WTC11 (cell line): ENCODE data around the gene NXPH4. TPM values are rescaled to one million over a fixed set of nuclear protein-coding genes. Genes with fewer than 3 reads are reported as not detected.

Experiments
- ATAC-seq: fragments of 200-7000 bp; cut with Tn5 transposase; 2 replicates; pipeline ENCODE4 v1.10.0; 2021; ENCODE audit warnings: mild to moderate bottlenecking, moderate library complexity
- CTCF ChIA-PET: fragments of 300-600 bp; sonication (Branson Sonifier 250); formaldehyde crosslinking; loops from one replicate; lab custom pipeline; 2021; ENCODE audit warnings: antibody characterized with exemption; lab: Charles Lee
- POLR2A ChIA-PET: fragments of 350-600 bp; sonication (Branson Sonifier 250); formaldehyde crosslinking; loops from one replicate; lab custom pipeline; 2021; ENCODE audit warnings: antibody characterized with exemption; lab: Charles Lee
- DNase-seq: peaks from one replicate; pipeline ENCODE4 v3.0.0; 2021; ENCODE audit warnings: low spot score
- H3K27ac Mint-ChIP-seq: 2 replicates; pipeline ENCODE4 v1.8.0; 2021; ENCODE audit warnings: mixed read lengths
- H3K27me3 Mint-ChIP-seq: 2 replicates; pipeline ENCODE4 v1.8.0; 2021; ENCODE audit warnings: low read depth, mild to moderate bottlenecking, moderate library complexity, mixed read lengths
- H3K36me3 Mint-ChIP-seq: 2 replicates; pipeline ENCODE4 v1.8.0; 2021; ENCODE audit warnings: mixed read lengths
- H3K4me1 Mint-ChIP-seq: 2 replicates; pipeline ENCODE4 v1.8.0; 2022; ENCODE audit warnings: mixed read lengths
- H3K4me3 Mint-ChIP-seq: 2 replicates; pipeline ENCODE4 v1.8.0; 2021; ENCODE audit warnings: mild to moderate bottlenecking, moderate library complexity, mixed read lengths
- H3K9me3 Mint-ChIP-seq: 2 replicates; pipeline ENCODE4 v1.8.0; 2021; ENCODE audit warnings: mixed read lengths
- ARID4B ChIP-seq: sonication (generic); formaldehyde crosslinking; IDR thresholded peaks from 2 replicates; pipeline ENCODE4 v1.8.0; 2023; ENCODE audit warnings: missing genetic modification reagents, mild to moderate bottlenecking, borderline replicate concordance
- E2F1 ChIP-seq: sonication (generic); formaldehyde crosslinking; IDR thresholded peaks from 2 replicates; pipeline ENCODE4 v1.8.0; 2022; ENCODE audit warnings: mild to moderate bottlenecking, missing genetic modification reagents
- E2F4 ChIP-seq: sonication (generic); formaldehyde crosslinking; IDR thresholded peaks from 2 replicates; pipeline ENCODE4 v1.8.1; 2022; ENCODE audit warnings: low read depth, mild to moderate bottlenecking, moderate library complexity, missing genetic modification reagents, borderline replicate concordance
- ESRRA ChIP-seq: sonication (generic); formaldehyde crosslinking; IDR thresholded peaks from 2 replicates; pipeline ENCODE4 v1.8.1; 2022; ENCODE audit warnings: mild to moderate bottlenecking, missing genetic modification reagents, borderline replicate concordance
- GRHL2 ChIP-seq: fragments of 250-450 bp; sonication (Bioruptor Pico); IDR thresholded peaks from 2 replicates; pipeline ENCODE4 v1.8.0; 2022; ENCODE audit warnings: mild to moderate bottlenecking, moderate library complexity; ENCODE audit not compliant: insufficient replicate concordance, severe bottlenecking
- GTF2I ChIP-seq: fragments of 250-450 bp; sonication (Bioruptor Pico); conservative IDR thresholded peaks from 2 replicates; pipeline ENCODE4 v1.4.0; 2021; ENCODE audit warnings: mild to moderate bottlenecking
- MYBL2 ChIP-seq: sonication (generic); formaldehyde crosslinking; IDR thresholded peaks from 2 replicates; pipeline ENCODE4 v1.8.1; 2023; ENCODE audit warnings: mild to moderate bottlenecking, moderate library complexity, missing genetic modification reagents
- NFATC4 ChIP-seq: fragments of 250-450 bp; sonication (Bioruptor Pico); IDR thresholded peaks from 2 replicates; pipeline ENCODE4 v1.9.0; 2021; ENCODE audit warnings: mild to moderate bottlenecking
- NFYB ChIP-seq: sonication (generic); formaldehyde crosslinking; conservative IDR thresholded peaks from 2 replicates; pipeline ENCODE4 v1.8.0; 2022; ENCODE audit warnings: low read depth, missing genetic modification reagents
- OVOL2 ChIP-seq: fragments of 250-450 bp; sonication (Bioruptor Pico); IDR thresholded peaks from 2 replicates; pipeline ENCODE4 v1.9.0; 2021; ENCODE audit warnings: mild to moderate bottlenecking, borderline replicate concordance
- RORB ChIP-seq: fragments of 250-450 bp; sonication (Bioruptor Pico); IDR thresholded peaks from 2 replicates; pipeline ENCODE4 v1.9.0; 2021; ENCODE audit warnings: mild to moderate bottlenecking
- TEAD4 ChIP-seq: sonication (generic); formaldehyde crosslinking; IDR thresholded peaks from 2 replicates; pipeline ENCODE4 v1.8.0; 2022; ENCODE audit warnings: mild to moderate bottlenecking, missing genetic modification reagents
- USF1 ChIP-seq: sonication (generic); formaldehyde crosslinking; IDR thresholded peaks from 2 replicates; pipeline ENCODE4 v1.8.0; 2022; ENCODE audit warnings: mild to moderate bottlenecking, missing genetic modification reagents
- ZNF671 ChIP-seq: fragments of 250-450 bp; sonication (Bioruptor Pico); IDR thresholded peaks from 2 replicates; pipeline ENCODE4 v1.8.0; 2021; ENCODE audit warnings: mild to moderate bottlenecking
- total RNA-seq: library from RNA; stranded (reverse); gene quantifications from 3 replicates; pipeline ENCODE4 v1.2.3, GENCODE V29; 2021
- TF ChIP-seq, protein P1 (sequence below): sonication (generic); formaldehyde crosslinking; IDR thresholded peaks from 2 replicates; pipeline ENCODE4 v1.8.1; 2023; ENCODE audit warnings: mild to moderate bottlenecking, missing genetic modification reagents, borderline replicate concordance
- TF ChIP-seq, protein P2 (sequence below): fragments of 250-450 bp; sonication (Bioruptor Pico); IDR thresholded peaks from 2 replicates; pipeline ENCODE4 v1.8.0; 2021; ENCODE audit warnings: mild to moderate bottlenecking
- TF ChIP-seq, protein P3 (sequence below): sonication (generic); formaldehyde crosslinking; IDR thresholded peaks from 2 replicates; pipeline ENCODE4 v1.8.1; 2023; ENCODE audit warnings: mild to moderate bottlenecking, missing genetic modification reagents
- TF ChIP-seq, protein P4 (sequence below): sonication (generic); formaldehyde crosslinking; conservative IDR thresholded peaks from 2 replicates; pipeline ENCODE4 v1.8.1; 2022; ENCODE audit warnings: mild to moderate bottlenecking, missing genetic modification reagents

NXPH4 gene
- total RNA-seq, 1 experiment from 2014 or later = 4.9 TPM

DNA sequence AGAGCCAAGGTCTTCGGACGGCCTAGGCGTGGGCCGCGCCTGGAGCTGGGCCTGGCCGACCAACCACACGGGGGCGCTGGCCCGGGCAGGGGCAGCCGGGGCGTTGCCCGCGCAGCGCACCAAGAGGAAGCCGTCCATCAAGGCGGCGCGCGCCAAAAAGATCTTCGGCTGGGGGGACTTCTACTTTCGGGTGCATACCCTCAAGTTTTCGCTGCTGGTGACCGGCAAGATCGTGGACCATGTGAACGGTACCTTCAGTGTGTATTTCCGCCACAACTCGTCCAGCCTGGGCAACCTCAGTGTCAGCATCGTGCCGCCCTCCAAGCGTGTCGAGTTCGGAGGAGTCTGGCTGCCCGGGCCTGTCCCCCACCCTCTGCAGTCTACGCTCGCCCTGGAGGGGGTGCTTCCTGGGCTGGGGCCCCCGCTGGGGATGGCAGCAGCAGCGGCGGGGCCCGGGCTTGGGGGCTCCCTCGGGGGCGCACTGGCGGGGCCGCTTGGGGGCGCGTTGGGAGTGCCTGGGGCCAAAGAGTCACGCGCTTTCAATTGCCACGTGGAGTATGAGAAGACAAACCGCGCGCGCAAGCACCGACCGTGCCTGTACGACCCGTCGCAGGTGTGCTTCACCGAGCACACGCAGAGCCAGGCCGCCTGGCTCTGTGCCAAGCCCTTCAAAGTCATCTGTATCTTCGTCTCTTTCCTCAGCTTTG, 8.5 kb downstream of the NXPH4 start:
- Mint-ChIP-seq H3K9me3 (no peaks in the 10 kb centered on the region), H3K4me3 (peak overlapping the region; percentile 81), H3K4me1 (peaks cover 62% of the 10 kb centered on the region), H3K27ac (no peak overlapping the region), H3K36me3 (no peaks in the 10 kb centered on the region), H3K27me3 (peaks cover 88% of the 10 kb centered on the region)
- POLR2A ChIA-PET = interaction anchor here (0.8 to 7.6 kb wide), 3 partner anchors 12 to 234 kb away, joined by 3 to 97 read pairs (median 8); a partner anchor contains a TSS
- peak; percentile 89 for DNase-seq
- CTCF ChIA-PET = interaction anchor here (0.6 to 10.4 kb wide), 30 partner anchors 8 to 520 kb away, joined by 3 to 660 read pairs (median 5); partner anchors contain the start of genes GLI1, INHBE, LRP1 and NEMP1
- peak; percentile 73 for ATAC-seq
- TF ChIP-seq ARID4B (CRISPR knock-in tag) = peak; percentile 76; the same call in 1 of the 2 replicates
- no peak for TF ChIP-seq OVOL2 (CRISPR knock-in tag)
- peak; percentile 73; the same call in 1 of the 2 replicates for TF ChIP-seq MYBL2 (CRISPR knock-in tag)
- TF ChIP-seq E2F4 (CRISPR knock-in tag) = peak; percentile 81; the same call in 1 of the 2 replicates
- no peak for TF ChIP-seq E2F1 (CRISPR knock-in tag)
- TF ChIP-seq, protein P1, sequence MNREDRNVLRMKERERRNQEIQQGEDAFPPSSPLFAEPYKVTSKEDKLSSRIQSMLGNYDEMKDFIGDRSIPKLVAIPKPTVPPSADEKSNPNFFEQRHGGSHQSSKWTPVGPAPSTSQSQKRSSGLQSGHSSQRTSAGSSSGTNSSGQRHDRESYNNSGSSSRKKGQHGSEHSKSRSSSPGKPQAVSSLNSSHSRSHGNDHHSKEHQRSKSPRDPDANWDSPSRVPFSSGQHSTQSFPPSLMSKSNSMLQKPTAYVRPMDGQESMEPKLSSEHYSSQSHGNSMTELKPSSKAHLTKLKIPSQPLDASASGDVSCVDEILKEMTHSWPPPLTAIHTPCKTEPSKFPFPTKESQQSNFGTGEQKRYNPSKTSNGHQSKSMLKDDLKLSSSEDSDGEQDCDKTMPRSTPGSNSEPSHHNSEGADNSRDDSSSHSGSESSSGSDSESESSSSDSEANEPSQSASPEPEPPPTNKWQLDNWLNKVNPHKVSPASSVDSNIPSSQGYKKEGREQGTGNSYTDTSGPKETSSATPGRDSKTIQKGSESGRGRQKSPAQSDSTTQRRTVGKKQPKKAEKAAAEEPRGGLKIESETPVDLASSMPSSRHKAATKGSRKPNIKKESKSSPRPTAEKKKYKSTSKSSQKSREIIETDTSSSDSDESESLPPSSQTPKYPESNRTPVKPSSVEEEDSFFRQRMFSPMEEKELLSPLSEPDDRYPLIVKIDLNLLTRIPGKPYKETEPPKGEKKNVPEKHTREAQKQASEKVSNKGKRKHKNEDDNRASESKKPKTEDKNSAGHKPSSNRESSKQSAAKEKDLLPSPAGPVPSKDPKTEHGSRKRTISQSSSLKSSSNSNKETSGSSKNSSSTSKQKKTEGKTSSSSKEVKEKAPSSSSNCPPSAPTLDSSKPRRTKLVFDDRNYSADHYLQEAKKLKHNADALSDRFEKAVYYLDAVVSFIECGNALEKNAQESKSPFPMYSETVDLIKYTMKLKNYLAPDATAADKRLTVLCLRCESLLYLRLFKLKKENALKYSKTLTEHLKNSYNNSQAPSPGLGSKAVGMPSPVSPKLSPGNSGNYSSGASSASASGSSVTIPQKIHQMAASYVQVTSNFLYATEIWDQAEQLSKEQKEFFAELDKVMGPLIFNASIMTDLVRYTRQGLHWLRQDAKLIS (CRISPR knock-in tag) = no peak
- TF ChIP-seq, protein P2, sequence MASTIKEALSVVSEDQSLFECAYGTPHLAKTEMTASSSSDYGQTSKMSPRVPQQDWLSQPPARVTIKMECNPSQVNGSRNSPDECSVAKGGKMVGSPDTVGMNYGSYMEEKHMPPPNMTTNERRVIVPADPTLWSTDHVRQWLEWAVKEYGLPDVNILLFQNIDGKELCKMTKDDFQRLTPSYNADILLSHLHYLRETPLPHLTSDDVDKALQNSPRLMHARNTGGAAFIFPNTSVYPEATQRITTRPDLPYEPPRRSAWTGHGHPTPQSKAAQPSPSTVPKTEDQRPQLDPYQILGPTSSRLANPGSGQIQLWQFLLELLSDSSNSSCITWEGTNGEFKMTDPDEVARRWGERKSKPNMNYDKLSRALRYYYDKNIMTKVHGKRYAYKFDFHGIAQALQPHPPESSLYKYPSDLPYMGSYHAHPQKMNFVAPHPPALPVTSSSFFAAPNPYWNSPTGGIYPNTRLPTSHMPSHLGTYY = 0 out of 2 replicates have a peak, but pooled peaks have one; percentile 36
- no peak for TF ChIP-seq NFATC4 (CRISPR knock-in tag)
- TF ChIP-seq GTF2I (CRISPR knock-in tag) = 0 out of 2 replicates have a peak, but pooled peaks have one; percentile 49
- TF ChIP-seq ZNF671 (CRISPR knock-in tag) = no peak
- no peak for TF ChIP-seq TEAD4 (CRISPR knock-in tag)
- TF ChIP-seq RORB (CRISPR knock-in tag) = no peak
- TF ChIP-seq, protein P3, sequence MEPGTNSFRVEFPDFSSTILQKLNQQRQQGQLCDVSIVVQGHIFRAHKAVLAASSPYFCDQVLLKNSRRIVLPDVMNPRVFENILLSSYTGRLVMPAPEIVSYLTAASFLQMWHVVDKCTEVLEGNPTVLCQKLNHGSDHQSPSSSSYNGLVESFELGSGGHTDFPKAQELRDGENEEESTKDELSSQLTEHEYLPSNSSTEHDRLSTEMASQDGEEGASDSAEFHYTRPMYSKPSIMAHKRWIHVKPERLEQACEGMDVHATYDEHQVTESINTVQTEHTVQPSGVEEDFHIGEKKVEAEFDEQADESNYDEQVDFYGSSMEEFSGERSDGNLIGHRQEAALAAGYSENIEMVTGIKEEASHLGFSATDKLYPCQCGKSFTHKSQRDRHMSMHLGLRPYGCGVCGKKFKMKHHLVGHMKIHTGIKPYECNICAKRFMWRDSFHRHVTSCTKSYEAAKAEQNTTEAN (CRISPR knock-in tag) = no peak
- no peak for TF ChIP-seq ESRRA (CRISPR knock-in tag)
- no peak for TF ChIP-seq NFYB (CRISPR knock-in tag)
- TF ChIP-seq GRHL2 (CRISPR knock-in tag) = no peak
- TF ChIP-seq, protein P4, sequence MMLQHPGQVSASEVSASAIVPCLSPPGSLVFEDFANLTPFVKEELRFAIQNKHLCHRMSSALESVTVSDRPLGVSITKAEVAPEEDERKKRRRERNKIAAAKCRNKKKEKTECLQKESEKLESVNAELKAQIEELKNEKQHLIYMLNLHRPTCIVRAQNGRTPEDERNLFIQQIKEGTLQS (CRISPR knock-in tag) = no peak
- TF ChIP-seq USF1 (CRISPR knock-in tag) = no peak
